ENCODE data around the gene TTN. TPM values are rescaled to one million over a fixed set of nuclear protein-coding genes. Genes with fewer than 3 reads are reported as not detected.

Gene TTN
- total RNA-seq, 1 donor from 2014 or later: 0.50 TPM

- no peak overlapping the region for H3K4me2 ChIP-seq (ENCODE audit: low read length)
- TF ChIP-seq CTCF (IDR thresholded peaks at IDR 0.05; ENCODE audit: insufficient read depth, low read depth, low read length): no peak
- no peak for TF ChIP-seq EZH2 (IDR thresholded peaks at IDR 0.05; ENCODE audit: insufficient read depth, low read length)
- FAIRE-seq (no peak), DNase-seq (ENCODE audit: low read depth) (no peak)
- H3K27me3 ChIP-seq (ENCODE audit: insufficient read depth, low read length): no peaks in the 10 kb centered on the region
- no peaks in the 10 kb centered on the region for H3K79me2 ChIP-seq (ENCODE audit: insufficient read depth, low read length)
- H4K20me1 ChIP-seq (ENCODE audit: insufficient read depth, low read length): no peaks in the 10 kb centered on the region
- no peaks in the 10 kb centered on the region for H3K27me3 Mint-ChIP-seq (ENCODE audit: low read depth, unreplicated experiment)
- no peak overlapping the region for H3K27ac Mint-ChIP-seq (ENCODE audit: unreplicated experiment)
- H3K27ac ChIP-seq (ENCODE audit: low read depth, low read length): no peak overlapping the region
- no peaks in the 10 kb centered on the region for H3K36me3 ChIP-seq (ENCODE audit: insufficient read depth, low read length)
- H3K9ac ChIP-seq (ENCODE audit: low read length): no peak overlapping the region
- no peak overlapping the region for H2AFZ ChIP-seq (ENCODE audit: low read depth, low read length)
- H3K9me3 ChIP-seq (ENCODE audit: insufficient read depth, low read depth, low read length): no peaks in the 10 kb centered on the region
- H3K4me1 ChIP-seq (ENCODE audit: insufficient read depth, low read length): peaks cover 5% of the 10 kb centered on the region
- no peaks in the 10 kb centered on the region for H3K9me3 Mint-ChIP-seq (ENCODE audit: unreplicated experiment)
- no peaks in the 10 kb centered on the region for H3K36me3 Mint-ChIP-seq (ENCODE audit: low read depth, unreplicated experiment)
- H3K4me3 ChIP-seq (ENCODE audit: insufficient read depth, low read depth, low read length): no peak overlapping the region
- no peaks in the 10 kb centered on the region for H3K4me1 Mint-ChIP-seq (ENCODE audit: low read depth, unreplicated experiment)
- no peak overlapping the region for H3K4me3 Mint-ChIP-seq (ENCODE audit: unreplicated experiment)
Measured at GRCh38 chr2:178829981-178830380, 22.8 kb upstream of the TTN start.

- DNase-seq (ENCODE audit: low read depth) (peak; percentile 17), FAIRE-seq (peak; percentile 66)
- Histone ChIP-seq H4K20me1 (ENCODE audit: insufficient read depth, low read length) (no peaks in the 10 kb centered on the region), H3K4me2 (ENCODE audit: low read length) (no peak overlapping the region), H3K79me2 (ENCODE audit: insufficient read depth, low read length) (no peaks in the 10 kb centered on the region), H3K4me3 (ENCODE audit: insufficient read depth, low read depth, low read length) (no peak overlapping the region), H2AFZ (ENCODE audit: low read depth, low read length) (peak overlapping the region; percentile 19), H3K9ac (ENCODE audit: low read length) (no peak overlapping the region), H3K36me3 (ENCODE audit: insufficient read depth, low read length) (no peaks in the 10 kb centered on the region), H3K9me3 (ENCODE audit: insufficient read depth, low read depth, low read length) (no peaks in the 10 kb centered on the region), H3K4me1 (ENCODE audit: insufficient read depth, low read length) (peaks cover 5% of the 10 kb centered on the region), H3K27me3 (ENCODE audit: insufficient read depth, low read length) (no peaks in the 10 kb centered on the region), H3K27ac (ENCODE audit: low read depth, low read length) (no peak overlapping the region)
- H3K9me3 Mint-ChIP-seq (ENCODE audit: unreplicated experiment): no peaks in the 10 kb centered on the region
- H3K36me3 Mint-ChIP-seq (ENCODE audit: low read depth, unreplicated experiment): no peaks in the 10 kb centered on the region
- H3K4me1 Mint-ChIP-seq (ENCODE audit: low read depth, unreplicated experiment): no peaks in the 10 kb centered on the region
- no peak for TF ChIP-seq EZH2 (IDR thresholded peaks at IDR 0.05; ENCODE audit: insufficient read depth, low read length)
- TF ChIP-seq CTCF (IDR thresholded peaks at IDR 0.05; ENCODE audit: insufficient read depth, low read depth, low read length): no peak
- no peak overlapping the region for H3K4me3 Mint-ChIP-seq (ENCODE audit: unreplicated experiment)
- H3K27me3 Mint-ChIP-seq (ENCODE audit: low read depth, unreplicated experiment): no peaks in the 10 kb centered on the region
- no peak overlapping the region for H3K27ac Mint-ChIP-seq (ENCODE audit: unreplicated experiment)
Measured at GRCh38 chr2:178829299-178829960, 22.2 kb upstream of the TTN start.

DNA sequence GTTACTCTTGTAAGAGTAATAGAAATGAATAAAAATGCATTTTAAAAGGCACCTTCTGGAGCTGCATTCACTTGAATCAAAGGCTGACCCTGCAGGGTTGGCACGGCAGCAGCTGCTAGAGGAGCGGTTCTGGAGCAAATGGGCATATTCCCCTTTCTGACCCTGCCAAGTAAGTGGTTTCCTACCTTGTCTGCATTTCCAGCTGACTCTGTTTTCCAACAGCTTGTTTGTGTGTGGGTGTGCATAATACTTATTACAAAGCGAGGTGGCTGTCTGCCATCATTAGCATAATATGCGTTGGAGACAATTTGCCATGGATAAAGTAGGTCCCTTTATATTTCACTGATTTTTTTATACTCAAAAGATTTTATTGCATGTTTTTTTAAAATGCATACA lies 21.3 kb upstream of the TTN start:
- Histone ChIP-seq H3K79me2 (ENCODE audit: insufficient read depth, low read length) (no peaks in the 10 kb centered on the region), H3K9me3 (ENCODE audit: insufficient read depth, low read depth, low read length) (no peaks in the 10 kb centered on the region), H3K4me3 (ENCODE audit: insufficient read depth, low read depth, low read length) (no peak overlapping the region), H3K36me3 (ENCODE audit: insufficient read depth, low read length) (no peaks in the 10 kb centered on the region), H3K4me2 (ENCODE audit: low read length) (no peak overlapping the region), H3K27ac (ENCODE audit: low read depth, low read length) (no peak overlapping the region), H3K4me1 (ENCODE audit: insufficient read depth, low read length) (peaks cover 5% of the 10 kb centered on the region), H4K20me1 (ENCODE audit: insufficient read depth, low read length) (no peaks in the 10 kb centered on the region), H3K27me3 (ENCODE audit: insufficient read depth, low read length) (no peaks in the 10 kb centered on the region), H3K9ac (ENCODE audit: low read length) (no peak overlapping the region), H2AFZ (ENCODE audit: low read depth, low read length) (no peak overlapping the region)
- Mint-ChIP-seq H3K27ac (ENCODE audit: unreplicated experiment) (no peak overlapping the region), H3K36me3 (ENCODE audit: low read depth, unreplicated experiment) (no peaks in the 10 kb centered on the region), H3K9me3 (ENCODE audit: unreplicated experiment) (no peaks in the 10 kb centered on the region), H3K4me1 (ENCODE audit: low read depth, unreplicated experiment) (no peaks in the 10 kb centered on the region), H3K27me3 (ENCODE audit: low read depth, unreplicated experiment) (no peaks in the 10 kb centered on the region), H3K4me3 (ENCODE audit: unreplicated experiment) (no peak overlapping the region)
- FAIRE-seq (no peak), DNase-seq (ENCODE audit: low read depth) (no peak)
- TF ChIP-seq EZH2 (IDR thresholded peaks at IDR 0.05; ENCODE audit: insufficient read depth, low read length) (no peak), CTCF (IDR thresholded peaks at IDR 0.05; ENCODE audit: insufficient read depth, low read depth, low read length) (no peak)
